Measurements from ENCODE around the gene IQSEC1. TPM values are rescaled to one million over a fixed set of nuclear protein-coding genes. Genes with fewer than 3 reads are reported as not detected.

IQSEC1 gene
- total and polyA plus RNA-seq, 9 of the 15 experiments (the other 6 are each of a cell fraction or from before 2014, with no cell fraction given), result 0.56 to 39.0 (median 6.8) TPM

GRCh38 chr3:12911881-12912415, 161.3 kb downstream of the IQSEC1 start:
- H4K20me1 ChIP-seq (replicated peaks; ENCODE audit: control insufficient read depth, insufficient read depth, low read length), result 0 out of 2 replicates have a peak, but pooled peaks cover 6% of the 10 kb centered on the region
- H3K4me3 ChIP-seq, result no peak overlapping the region
- intact Hi-C loops (cut with micrococcal nuclease) (no loop called here), in situ Hi-C loops (cut with MboI) (no loop called here)
- TF ChIP-seq POLR2G (IDR thresholded peaks at IDR 0.05; ENCODE audit: low read depth, low read length) (no peak), TAF7 (tag; IDR thresholded peaks at IDR 0.05) (no peak), ZNF75A (CRISPR knock-in tag; IDR thresholded peaks at IDR 0.05) (no peak), GABPB2 (CRISPR knock-in tag; conservative IDR thresholded peaks at IDR 0.05) (no peak), MCM2 (IDR thresholded peaks at IDR 0.05; ENCODE audit: low read depth) (no peak), ETV1 (tag; conservative IDR thresholded peaks at IDR 0.05; ENCODE audit: low read depth) (no peak), HNRNPUL1 (IDR thresholded peaks at IDR 0.05; ENCODE audit: low read length) (no peak), RBM17 (IDR thresholded peaks at IDR 0.05; ENCODE audit: borderline replicate concordance, low read depth, low read length) (no peak), SMARCC2 (IDR thresholded peaks at IDR 0.05; ENCODE audit: low read depth) (no peak), TAL1 (IDR thresholded peaks at IDR 0.05) (no peak), LARP7 (IDR thresholded peaks at IDR 0.05) (no peak), TEAD2 (tag; IDR thresholded peaks at IDR 0.05) (no peak), HNRNPK (IDR thresholded peaks at IDR 0.05; ENCODE audit: low read depth, low read length, poor library complexity, severe bottlenecking) (no peak)
- TF ChIP-seq, protein P1, sequence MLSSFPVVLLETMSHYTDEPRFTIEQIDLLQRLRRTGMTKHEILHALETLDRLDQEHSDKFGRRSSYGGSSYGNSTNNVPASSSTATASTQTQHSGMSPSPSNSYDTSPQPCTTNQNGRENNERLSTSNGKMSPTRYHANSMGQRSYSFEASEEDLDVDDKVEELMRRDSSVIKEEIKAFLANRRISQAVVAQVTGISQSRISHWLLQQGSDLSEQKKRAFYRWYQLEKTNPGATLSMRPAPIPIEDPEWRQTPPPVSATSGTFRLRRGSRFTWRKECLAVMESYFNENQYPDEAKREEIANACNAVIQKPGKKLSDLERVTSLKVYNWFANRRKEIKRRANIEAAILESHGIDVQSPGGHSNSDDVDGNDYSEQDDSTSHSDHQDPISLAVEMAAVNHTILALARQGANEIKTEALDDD (IDR thresholded peaks at IDR 0.05), result no peak
- TF ChIP-seq, protein P2, sequence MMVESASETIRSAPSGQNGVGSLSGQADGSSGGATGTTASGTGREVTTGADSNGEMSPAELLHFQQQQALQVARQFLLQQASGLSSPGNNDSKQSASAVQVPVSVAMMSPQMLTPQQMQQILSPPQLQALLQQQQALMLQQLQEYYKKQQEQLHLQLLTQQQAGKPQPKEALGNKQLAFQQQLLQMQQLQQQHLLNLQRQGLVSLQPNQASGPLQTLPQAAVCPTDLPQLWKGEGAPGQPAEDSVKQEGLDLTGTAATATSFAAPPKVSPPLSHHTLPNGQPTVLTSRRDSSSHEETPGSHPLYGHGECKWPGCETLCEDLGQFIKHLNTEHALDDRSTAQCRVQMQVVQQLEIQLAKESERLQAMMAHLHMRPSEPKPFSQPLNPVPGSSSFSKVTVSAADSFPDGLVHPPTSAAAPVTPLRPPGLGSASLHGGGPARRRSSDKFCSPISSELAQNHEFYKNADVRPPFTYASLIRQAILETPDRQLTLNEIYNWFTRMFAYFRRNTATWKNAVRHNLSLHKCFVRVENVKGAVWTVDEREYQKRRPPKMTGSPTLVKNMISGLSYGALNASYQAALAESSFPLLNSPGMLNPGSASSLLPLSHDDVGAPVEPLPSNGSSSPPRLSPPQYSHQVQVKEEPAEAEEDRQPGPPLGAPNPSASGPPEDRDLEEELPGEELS (CRISPR knock-in tag; IDR thresholded peaks at IDR 0.05; ENCODE audit: borderline replicate concordance), result no peak
- TF ChIP-seq, protein P3, sequence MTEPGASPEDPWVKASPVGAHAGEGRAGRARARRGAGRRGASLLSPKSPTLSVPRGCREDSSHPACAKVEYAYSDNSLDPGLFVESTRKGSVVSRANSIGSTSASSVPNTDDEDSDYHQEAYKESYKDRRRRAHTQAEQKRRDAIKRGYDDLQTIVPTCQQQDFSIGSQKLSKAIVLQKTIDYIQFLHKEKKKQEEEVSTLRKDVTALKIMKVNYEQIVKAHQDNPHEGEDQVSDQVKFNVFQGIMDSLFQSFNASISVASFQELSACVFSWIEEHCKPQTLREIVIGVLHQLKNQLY (CRISPR knock-in tag; conservative IDR thresholded peaks at IDR 0.05), result no peak
- H3K4me2 ChIP-seq (ENCODE audit: insufficient read depth, low read length), result no peak overlapping the region
- H3K27ac ChIP-seq (ENCODE audit: extremely low read depth, low read depth, low read length), result no peak overlapping the region
- ChIA-PET POLR2A (interaction anchor here (0.8 to 1.6 kb wide), 3 partner anchors 12 to 78 kb away, joined by 3 read pairs; no protein-coding TSS in a partner anchor), CTCF (ENCODE audit: low intra/inter-chr PET ratio) (no interaction called here)
- H3K79me2 ChIP-seq (ENCODE audit: control insufficient read depth, insufficient read depth, low read length), result no peaks in the 10 kb centered on the region
- peaks cover 3% of the 10 kb centered on the region for H3K9me1 ChIP-seq (ENCODE audit: control insufficient read depth, insufficient read depth, low read length)
- H3K9ac ChIP-seq (ENCODE audit: insufficient read depth in 1 of 2, low read depth in 2 of 2, low read length in 2 of 2), result 0 out of 4 replicates have a peak overlapping the region, but pooled peaks of 1 of the 2 experiments have one; percentile 2
- no peaks in the 10 kb centered on the region for H3K9me3 ChIP-seq (replicated peaks; ENCODE audit: control insufficient read depth, insufficient read depth, low read depth, low read length)
- H3K36me3 ChIP-seq (ENCODE audit: control insufficient read depth, insufficient read depth, low read length), result peaks cover 92% of the 10 kb centered on the region; the same call in 2 of the 3 replicates
- WGBS (ENCODE audit: insufficient coverage, low coverage, missing lambda C conversion rate), result 93% methylated on average over 15 of the region's 15 CpGs
- FAIRE-seq (no peak), ATAC-seq (no peak), DNase-seq (ENCODE audit: extremely low read depth in 1 of 4, low spot score in 3 of 4) (no peak)
- no peaks in the 10 kb centered on the region for H3K27me3 ChIP-seq (ENCODE audit: control insufficient read depth in 2 of 2, insufficient read depth in 2 of 2, low read length in 2 of 2)
- no TSS peak for BruUV-seq (replicated peaks)
- peaks cover 0 to 12% of the 10 kb centered on the region in 2 experiments; a peak in 1 of 5 replicates for H3K4me1 ChIP-seq (replicated peaks in 1 of 2; ENCODE audit: control insufficient read depth in 2 of 2, insufficient read depth in 2 of 2, low read length in 2 of 2)
- H2AFZ ChIP-seq (ENCODE audit: low read depth, low read length), result no peak overlapping the region
